GF-D8 (cell line): ENCODE data around the gene LCN1.
"Not testable (repeated sequence)": the region's sequence is repeated elsewhere in the genome, so short reads cannot be mapped to it uniquely, and the experiment has no call there.

ENCODE experiments used
- DNase-seq: peaks from one replicate; lab custom pipeline; 2025; lab: John Stamatoyannopoulos, UW

LCN1 gene

GRCh38 chr9:135504262-135505243, 16.7 kb upstream of the LCN1 start:
- no peak for DNase-seq

GRCh38 chr9:135505406-135506187, 15.6 kb upstream of the LCN1 start:
- no peak for DNase-seq

DNA sequence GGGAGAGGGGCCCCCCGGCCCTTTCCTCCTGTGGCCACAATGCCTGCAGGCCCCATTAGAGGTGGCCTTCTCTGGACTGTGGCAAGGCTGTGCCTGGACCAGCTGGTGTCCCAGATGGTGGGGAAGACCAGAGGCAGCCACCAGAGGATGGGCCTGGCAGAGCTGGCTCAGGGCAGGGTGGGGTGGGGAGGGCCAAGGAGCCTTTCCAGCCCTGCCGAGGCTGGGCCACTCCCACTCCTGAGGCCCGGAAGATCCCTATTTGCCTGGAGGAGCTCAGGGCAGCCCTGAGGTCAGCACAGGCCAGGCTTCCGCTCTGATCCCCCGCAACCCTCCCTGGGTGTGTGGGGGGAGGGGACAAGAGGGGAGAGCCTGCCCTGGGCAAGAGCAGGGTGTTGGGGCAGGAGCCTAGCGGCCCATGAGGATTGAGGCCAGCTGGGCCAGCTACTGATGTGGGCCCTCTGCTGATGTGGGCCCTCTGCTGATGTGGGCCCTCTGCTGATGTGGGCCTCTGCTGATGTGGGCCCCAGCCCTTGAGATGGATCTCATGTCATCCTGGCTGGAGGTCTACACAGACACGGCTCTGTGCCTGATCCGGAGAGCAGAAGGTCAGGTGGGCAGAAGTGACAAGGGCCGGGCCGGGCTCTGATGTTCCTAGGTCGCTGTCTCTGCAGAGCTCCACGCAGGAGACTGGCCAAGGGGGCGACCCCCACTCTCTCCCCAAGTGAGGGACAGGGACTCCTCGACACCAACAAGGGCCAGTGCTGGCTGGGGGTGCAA, 14.7 kb upstream of the LCN1 start:
- no peak for DNase-seq

GRCh38 chr9:135507104-135508035, 13.9 kb upstream of the LCN1 start:
- DNase-seq = no peak

GRCh38 chr9:135508211-135508820, 12.9 kb upstream of the LCN1 start:
- DNase-seq = no peak

GRCh38 chr9:135509458-135509857, 11.8 kb upstream of the LCN1 start:
- DNase-seq = no peak

GRCh38 chr9:135512241-135512603, 9.0 kb upstream of the LCN1 start:
- no peak for DNase-seq

GRCh38 chr9:135512904-135513303, 8.3 kb upstream of the LCN1 start:
- no peak for DNase-seq

- no peak for DNase-seq
These were observed 7.8 kb upstream of the LCN1 start for GRCh38 chr9:135513351-135513846.

DNA sequence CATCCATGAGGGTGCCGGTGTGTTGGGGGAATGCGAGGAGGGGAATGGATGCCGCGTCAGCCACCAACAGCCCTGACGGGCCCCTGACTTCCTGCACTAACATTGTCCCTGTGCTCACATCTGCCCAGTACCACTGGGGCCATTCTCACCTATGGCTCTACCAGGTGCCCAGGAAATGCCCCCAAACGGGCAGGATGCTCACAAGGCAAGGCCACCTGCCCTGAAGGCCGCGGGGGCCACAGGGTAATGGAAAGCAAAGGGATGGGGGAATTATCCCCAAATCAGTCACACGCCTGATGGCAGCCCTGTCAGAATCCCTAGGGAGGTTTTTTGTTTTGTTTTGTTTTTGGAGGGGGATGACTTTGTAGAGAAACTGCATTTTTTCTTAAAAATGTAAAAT, 7.3 kb upstream of the LCN1 start:
- DNase-seq = not testable (repeated sequence)

DNA sequence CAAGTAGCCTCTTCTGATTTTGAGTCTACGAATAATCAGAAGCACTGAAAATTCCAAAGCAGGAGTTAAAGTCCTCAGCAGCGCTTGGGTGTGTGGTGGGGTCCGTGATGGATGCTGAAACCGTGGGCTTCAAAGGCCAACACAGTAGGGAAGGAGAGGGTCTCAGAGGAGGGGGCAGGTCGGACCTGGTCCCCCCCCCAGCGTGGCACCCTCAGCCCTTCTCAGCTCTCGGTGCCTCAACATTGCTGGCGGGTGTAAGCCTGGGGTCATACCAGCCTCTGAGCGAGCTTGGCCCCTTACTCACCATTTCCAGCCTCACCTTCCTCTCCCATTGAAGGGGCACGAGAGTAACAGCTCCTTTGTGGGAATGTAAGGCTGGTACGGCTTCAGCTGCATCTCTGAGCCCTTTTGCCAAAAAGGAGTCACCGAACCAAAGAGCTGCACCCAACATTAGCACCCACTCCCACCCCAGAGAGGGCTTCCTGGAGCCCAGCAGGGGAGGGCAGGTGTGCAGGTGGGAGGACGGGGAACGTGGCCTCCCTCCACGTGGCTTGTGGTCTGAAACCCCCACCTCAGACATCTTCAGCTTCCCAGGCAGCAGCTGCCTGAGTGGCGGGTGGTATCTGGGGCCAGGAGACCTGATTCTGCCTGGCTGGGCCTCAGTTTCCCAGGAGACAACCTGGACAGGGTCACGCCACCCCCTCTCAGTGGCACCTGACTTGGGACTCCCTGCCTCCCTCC, 6.7 kb upstream of the LCN1 start:
- no peak for DNase-seq

DNA sequence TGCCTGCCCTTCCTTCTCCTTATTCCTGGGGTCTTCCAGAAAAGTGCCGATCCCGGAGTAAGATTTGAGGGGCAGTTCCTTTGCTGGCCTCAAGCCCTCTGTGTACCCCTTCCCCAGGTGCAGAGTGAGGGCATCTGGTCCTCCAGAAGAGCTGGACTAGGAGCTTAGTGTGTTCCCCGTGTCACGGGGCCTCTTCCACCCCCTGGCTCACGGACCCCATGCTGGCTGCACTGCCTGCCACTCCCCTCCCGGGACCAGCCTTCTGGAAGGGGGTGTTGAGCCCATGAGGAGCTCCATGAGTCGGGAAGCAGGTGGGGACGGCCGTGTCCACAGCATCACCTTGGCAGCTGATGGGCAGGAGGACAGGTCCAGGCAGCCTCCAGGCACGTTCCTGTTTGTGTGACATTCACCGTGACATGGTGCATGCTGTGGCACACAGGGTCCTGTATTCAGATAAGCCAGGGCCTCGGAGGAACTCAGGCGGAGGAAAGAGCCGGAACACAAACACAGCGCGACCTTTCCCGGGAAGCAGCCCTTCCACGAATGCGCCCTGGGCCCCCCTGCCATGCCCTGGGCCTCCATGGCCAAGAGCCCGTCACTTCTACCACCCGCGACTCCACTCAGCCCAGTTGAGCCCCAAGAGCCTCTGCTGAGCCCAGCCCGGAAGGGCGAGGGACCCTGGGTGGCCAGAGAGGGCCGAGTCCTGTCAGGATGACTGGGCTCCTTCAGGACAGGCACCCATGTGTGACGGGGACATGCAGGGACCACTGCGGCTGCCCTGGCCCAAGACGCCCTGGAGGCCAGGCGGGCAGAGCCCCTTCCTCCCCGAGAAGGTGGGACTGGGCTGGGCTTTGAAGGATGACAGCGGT, 5.9 kb upstream of the LCN1 start:
- no peak for DNase-seq

GRCh38 chr9:135516132-135516860, 4.9 kb upstream of the LCN1 start:
- no peak for DNase-seq

GRCh38 chr9:135517407-135517822, 3.8 kb upstream of the LCN1 start:
- no peak for DNase-seq

- DNase-seq = no peak
These were observed 1.9 kb upstream of the LCN1 start for GRCh38 chr9:135519179-135519971.

- no peak for DNase-seq
These were observed 412 bp downstream of the LCN1 start for GRCh38 chr9:135521608-135522095.
